ENCODE measurements around the gene CDR2.
A peak's percentile ranks its signal among the peaks of the same experiment; 100 is the strongest.

CDR2 gene

GRCh38 chr16:22297114-22297870, 77.1 kb downstream of the CDR2 start, which contains the start of gene POLR3E:
POLR3E (plus strand) TSS chr16:22297409; CDS start chr16:22302969, 5,560 bp downstream.
- FAIRE-seq = peak; percentile 97
- TF ChIP-seq POLR2A (IDR thresholded peaks at IDR 0.05; ENCODE audit: low read depth, low read length) (peak; percentile 64; the same call in 1 of the 2 replicates), TAF1 (IDR thresholded peaks at IDR 0.05; ENCODE audit: borderline replicate concordance, low read depth, low read length) (peak; percentile 72), POLR2AphosphoS5 (IDR thresholded peaks at IDR 0.05; ENCODE audit: low read depth, low read length) (peak; percentile 46; the same call in 1 of the 2 replicates)
- peak; percentile 85 for DNase-seq (ENCODE audit: insufficient read length)

GRCh38 chr16:22296225-22297113, 78.0 kb downstream of the CDR2 start:
- no peak for FAIRE-seq
- TF ChIP-seq TAF1 (IDR thresholded peaks at IDR 0.05; ENCODE audit: borderline replicate concordance, low read depth, low read length) (no peak), POLR2A (IDR thresholded peaks at IDR 0.05; ENCODE audit: low read depth, low read length) (no peak), POLR2AphosphoS5 (IDR thresholded peaks at IDR 0.05; ENCODE audit: low read depth, low read length) (no peak)
- no peak for DNase-seq (ENCODE audit: insufficient read length)

Data from GM12892 (cell line).